Skeletal muscle tissue (tissue), 4 donors: ENCODE measurements around the gene IRAG1. TPM values are rescaled to one million over a fixed set of nuclear protein-coding genes. Genes with fewer than 3 reads are reported as not detected.

ENCODE experiments used
- H3K27ac ChIP-seq: one replicate; pipeline ENCODE4 v1.7.0; 2013; ENCODE audit warnings: mild to moderate bottlenecking, low read depth, low read length, inconsistent platforms
- H3K27me3 ChIP-seq, 3 donors: one replicate each; pipeline ENCODE4 v1.7.0; 2013; ENCODE audit warnings: low read length in 3 of 3; ENCODE audit not compliant: control insufficient read depth in 3 of 3, insufficient read depth in 3 of 3
- H3K36me3 ChIP-seq, 3 donors: one replicate each; pipeline ENCODE4 v1.7.0; 2013; ENCODE audit warnings: low read length in 3 of 3; ENCODE audit not compliant: control insufficient read depth in 3 of 3, insufficient read depth in 3 of 3
- H3K4me1 ChIP-seq, 3 donors: one replicate each; pipeline ENCODE4 v1.7.0; 2013; ENCODE audit warnings: low read length in 3 of 3, mild to moderate bottlenecking in 3 of 3; ENCODE audit not compliant: control insufficient read depth in 3 of 3, insufficient read depth in 3 of 3
- H3K4me3 ChIP-seq, 3 donors: one replicate each; pipeline ENCODE4 v1.7.0; 2013; ENCODE audit warnings: low read length in 3 of 3
- H3K9ac ChIP-seq, 3 donors: one replicate each; pipeline ENCODE4 v1.7.0; 2013; ENCODE audit warnings: low read length in 3 of 3, mild to moderate bottlenecking in 3 of 3, moderate library complexity in 2 of 3, low read depth in 1 of 3
- H3K9me3 ChIP-seq, 3 donors: one replicate each; pipeline ENCODE4 v1.7.0; 2013; ENCODE audit warnings: low read length in 3 of 3; ENCODE audit not compliant: control insufficient read depth in 3 of 3
- total RNA-seq: library from RNA; depleted of rRNA; stranded (reverse); fragments of >200 nt; gene quantifications from one replicate; pipeline ENCODE4 v1.2.3, GENCODE V29; 2014
- donor health status: Osteomylitis.

IRAG1 gene
- total RNA-seq, 1 donor from 2014 or later = 2.6 TPM

DNA sequence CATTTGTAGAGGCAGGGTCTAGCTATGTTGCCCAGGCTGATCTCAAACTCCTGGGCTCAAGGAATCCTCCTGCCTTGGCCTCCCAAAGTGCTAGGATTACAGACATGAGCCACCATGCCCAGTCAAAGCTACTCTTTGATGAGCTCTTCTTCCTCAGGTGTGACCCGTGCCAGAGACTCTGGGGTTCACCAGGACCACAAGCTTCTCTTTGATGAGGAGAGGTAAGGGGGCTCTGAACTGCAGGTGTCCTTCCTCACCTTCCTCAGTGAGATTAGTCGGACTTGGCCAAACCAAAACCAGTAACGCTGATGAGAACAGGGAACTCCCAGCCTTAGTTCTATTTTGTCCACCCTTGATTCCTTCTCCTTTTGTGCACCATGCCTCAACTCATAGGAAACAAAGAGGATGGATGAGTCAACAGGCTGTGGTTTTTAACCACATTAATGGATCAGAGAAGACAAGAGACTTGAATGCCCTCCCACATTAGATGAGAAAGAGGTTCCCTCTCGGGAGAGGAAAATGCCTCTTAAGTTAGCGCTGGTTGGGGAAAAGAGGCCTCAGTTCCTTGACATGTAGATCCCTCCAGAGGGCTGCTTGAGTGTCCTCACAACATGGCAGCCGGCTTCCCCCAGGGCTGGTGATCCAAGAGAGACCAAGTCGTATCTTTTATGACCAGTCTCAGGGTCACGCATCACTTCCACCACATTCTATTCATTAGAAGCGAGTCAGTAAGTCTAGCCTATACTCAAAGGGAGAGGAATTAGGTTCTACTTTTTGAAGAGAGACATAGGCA lies 31.8 kb upstream of the IRAG1 start:
- H3K9ac ChIP-seq = no peak overlapping the region
- H3K27me3 ChIP-seq = peaks cover 0 to 3% (median 0%) of the 10 kb centered on the region in 3 donors
- no peaks in the 10 kb centered on the region for H3K4me1 ChIP-seq
- H3K27ac ChIP-seq = no peak overlapping the region
- no peak overlapping the region for H3K4me3 ChIP-seq
- H3K9me3 ChIP-seq = no peaks in the 10 kb centered on the region
- no peaks in the 10 kb centered on the region for H3K36me3 ChIP-seq

DNA sequence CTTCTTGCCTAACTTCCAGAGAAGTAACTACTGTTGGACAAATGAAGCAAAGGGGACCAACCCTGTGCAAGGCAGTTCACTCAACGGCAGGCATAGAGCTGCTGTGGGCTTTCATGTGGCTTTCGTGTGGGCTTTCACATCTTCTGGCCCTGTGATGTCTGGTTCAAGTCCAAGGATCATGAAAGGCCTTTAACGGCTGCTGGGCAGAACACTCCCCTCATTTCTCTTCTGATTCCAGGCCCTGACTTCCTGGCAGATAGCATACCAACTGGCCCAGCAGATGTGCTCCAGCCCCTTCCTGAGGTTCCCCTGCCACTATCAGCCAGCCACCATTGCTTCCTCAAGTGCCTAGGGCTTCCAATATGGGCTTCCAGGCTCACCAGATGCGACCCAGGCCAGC lies 28.8 kb upstream of the IRAG1 start:
- H3K9ac ChIP-seq = no peak overlapping the region
- no peak overlapping the region for H3K27ac ChIP-seq
- H3K4me1 ChIP-seq = no peaks in the 10 kb centered on the region
- H3K27me3 ChIP-seq = peaks cover 0 to 3% (median 0%) of the 10 kb centered on the region in 3 donors
- H3K4me3 ChIP-seq = no peak overlapping the region
- H3K36me3 ChIP-seq = no peaks in the 10 kb centered on the region
- H3K9me3 ChIP-seq = no peaks in the 10 kb centered on the region

DNA sequence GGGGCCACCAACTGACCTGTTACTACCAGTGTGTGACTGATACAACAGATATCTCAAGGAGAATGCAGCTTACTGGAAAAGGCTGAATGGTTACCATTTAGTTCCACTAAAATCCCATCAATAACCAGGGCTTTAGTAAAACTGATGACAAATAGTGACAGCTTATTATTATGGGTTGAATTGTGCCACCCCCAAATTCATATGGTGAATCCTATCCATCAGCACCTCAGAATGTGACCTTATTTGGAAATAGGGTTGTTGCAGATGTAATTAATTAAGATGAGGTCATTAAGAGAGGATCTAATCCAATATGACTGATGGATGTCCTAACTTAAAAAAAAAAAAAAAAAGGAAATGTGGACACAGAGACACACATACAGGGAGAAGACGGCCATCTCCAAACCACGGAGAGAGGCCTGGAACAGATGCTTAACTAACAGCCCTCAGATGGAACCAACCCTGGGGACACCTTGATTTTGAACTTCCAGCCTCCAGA lies 27.4 kb upstream of the IRAG1 start:
- Histone ChIP-seq H3K4me1 (no peaks in the 10 kb centered on the region), H3K9ac (no peak overlapping the region), H3K27ac (no peak overlapping the region), H3K36me3 (no peaks in the 10 kb centered on the region), H3K4me3 (no peak overlapping the region), H3K27me3 (peaks cover 0 to 3% (median 0%) of the 10 kb centered on the region in 3 donors), H3K9me3 (no peaks in the 10 kb centered on the region)

DNA sequence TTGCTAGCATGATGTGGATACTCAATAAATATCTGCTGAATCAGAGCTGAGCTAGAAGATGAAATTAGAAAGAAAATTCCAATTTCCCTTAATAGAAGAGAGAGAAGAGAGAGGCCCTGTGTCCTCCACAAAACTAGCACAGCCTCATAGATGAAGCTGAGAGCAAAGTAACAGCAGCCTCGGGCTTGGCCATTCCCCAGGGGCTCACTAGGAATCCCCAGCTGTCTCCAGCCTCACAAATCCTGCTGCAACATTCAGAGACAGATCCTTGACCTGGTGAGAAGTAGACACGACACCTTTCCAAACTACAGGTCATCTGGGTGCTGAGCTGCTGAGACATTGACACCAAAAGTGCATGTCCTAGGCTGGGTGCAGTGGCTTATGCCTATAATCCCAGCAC lies 26.1 kb upstream of the IRAG1 start:
- Histone ChIP-seq H3K9me3 (no peaks in the 10 kb centered on the region), H3K4me1 (no peaks in the 10 kb centered on the region), H3K4me3 (no peak overlapping the region), H3K27me3 (peaks cover 0 to 3% (median 0%) of the 10 kb centered on the region in 3 donors), H3K9ac (no peak overlapping the region), H3K36me3 (no peaks in the 10 kb centered on the region), H3K27ac (no peak overlapping the region)

DNA sequence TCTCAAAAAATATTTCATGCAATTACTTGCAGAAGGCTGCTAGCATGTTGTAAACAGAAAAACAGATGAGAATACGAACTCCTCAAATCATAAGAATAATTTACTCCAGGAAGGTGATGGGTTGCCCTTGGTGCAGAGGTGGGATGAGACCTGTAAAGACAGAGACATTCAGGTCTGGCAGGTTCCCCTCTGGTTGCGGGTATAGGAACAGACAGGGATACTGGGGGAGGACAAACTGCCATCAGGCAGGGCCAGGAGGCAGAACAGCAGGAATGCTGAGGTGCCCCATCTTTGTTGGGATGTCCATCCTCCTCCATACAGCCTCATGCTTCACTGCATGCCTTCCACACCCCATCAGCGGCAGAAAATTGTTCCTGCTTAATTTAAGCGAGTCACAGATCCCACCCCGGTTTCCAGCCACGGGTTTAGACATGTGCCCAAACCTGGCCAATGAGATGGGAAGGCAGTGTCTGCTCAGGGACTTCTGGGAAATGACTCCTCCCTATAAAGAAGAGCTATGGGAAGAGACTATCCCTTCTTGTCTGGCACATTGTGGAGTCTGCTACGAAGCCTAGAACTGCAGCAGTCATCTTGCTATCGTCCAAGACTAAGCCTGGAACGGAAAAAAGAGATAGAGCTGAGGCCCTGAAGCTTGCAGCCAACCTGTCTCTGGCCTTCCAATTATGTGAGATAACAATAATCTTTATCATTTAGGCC lies 23.1 kb upstream of the IRAG1 start:
- Histone ChIP-seq H3K36me3 (no peaks in the 10 kb centered on the region), H3K27ac (no peak overlapping the region), H3K27me3 (peaks cover 0 to under 1% (median 0%) of the 10 kb centered on the region in 3 donors), H3K4me3 (no peak overlapping the region), H3K9ac (no peak overlapping the region), H3K4me1 (no peaks in the 10 kb centered on the region), H3K9me3 (no peaks in the 10 kb centered on the region)

DNA sequence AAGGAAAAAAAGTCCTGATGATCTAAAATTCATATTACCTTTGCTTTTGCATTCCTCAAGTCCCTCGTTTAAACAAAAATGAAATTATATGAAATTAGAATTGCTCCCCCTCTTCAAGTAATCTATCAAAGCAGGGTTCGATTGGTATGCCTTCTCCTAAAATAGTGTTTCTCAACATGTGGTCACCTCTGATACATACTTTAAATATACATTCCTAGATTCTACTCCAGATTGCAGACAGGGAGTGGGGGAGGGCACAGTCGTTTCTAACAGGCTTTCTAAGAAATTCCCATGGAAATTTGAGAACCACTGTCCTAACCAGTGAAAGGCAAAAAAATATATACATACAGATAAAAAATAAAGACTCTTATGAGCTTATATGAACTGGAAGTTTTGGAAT lies 22.6 kb upstream of the IRAG1 start:
- H3K36me3 ChIP-seq = no peaks in the 10 kb centered on the region
- H3K9ac ChIP-seq = no peak overlapping the region
- H3K9me3 ChIP-seq = no peaks in the 10 kb centered on the region
- no peaks in the 10 kb centered on the region for H3K27me3 ChIP-seq
- no peaks in the 10 kb centered on the region for H3K4me1 ChIP-seq
- H3K4me3 ChIP-seq = no peak overlapping the region
- H3K27ac ChIP-seq = no peak overlapping the region

DNA sequence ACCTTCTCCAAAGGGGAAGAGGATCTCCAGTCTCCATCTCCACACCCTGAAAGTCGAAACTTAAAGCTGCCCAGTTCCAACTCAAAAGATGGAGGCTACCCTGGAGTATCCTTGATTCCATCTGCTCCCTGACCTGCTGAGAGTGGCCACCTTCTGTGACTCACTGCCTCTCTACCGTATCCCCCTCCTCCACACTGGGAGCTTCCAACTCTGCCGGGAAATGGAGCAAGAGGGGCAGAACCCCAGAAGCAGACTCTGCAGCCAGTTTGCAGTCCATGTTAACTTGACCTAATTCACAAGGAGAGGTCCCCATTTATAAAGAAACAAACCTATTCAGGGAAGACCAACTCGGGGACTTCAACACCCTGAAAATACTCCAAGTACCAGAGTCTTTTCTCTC lies 22.0 kb upstream of the IRAG1 start:
- Histone ChIP-seq H3K9ac (no peak overlapping the region), H3K27me3 (no peaks in the 10 kb centered on the region), H3K4me1 (no peaks in the 10 kb centered on the region), H3K36me3 (no peaks in the 10 kb centered on the region), H3K4me3 (no peak overlapping the region), H3K9me3 (no peaks in the 10 kb centered on the region), H3K27ac (no peak overlapping the region)

DNA sequence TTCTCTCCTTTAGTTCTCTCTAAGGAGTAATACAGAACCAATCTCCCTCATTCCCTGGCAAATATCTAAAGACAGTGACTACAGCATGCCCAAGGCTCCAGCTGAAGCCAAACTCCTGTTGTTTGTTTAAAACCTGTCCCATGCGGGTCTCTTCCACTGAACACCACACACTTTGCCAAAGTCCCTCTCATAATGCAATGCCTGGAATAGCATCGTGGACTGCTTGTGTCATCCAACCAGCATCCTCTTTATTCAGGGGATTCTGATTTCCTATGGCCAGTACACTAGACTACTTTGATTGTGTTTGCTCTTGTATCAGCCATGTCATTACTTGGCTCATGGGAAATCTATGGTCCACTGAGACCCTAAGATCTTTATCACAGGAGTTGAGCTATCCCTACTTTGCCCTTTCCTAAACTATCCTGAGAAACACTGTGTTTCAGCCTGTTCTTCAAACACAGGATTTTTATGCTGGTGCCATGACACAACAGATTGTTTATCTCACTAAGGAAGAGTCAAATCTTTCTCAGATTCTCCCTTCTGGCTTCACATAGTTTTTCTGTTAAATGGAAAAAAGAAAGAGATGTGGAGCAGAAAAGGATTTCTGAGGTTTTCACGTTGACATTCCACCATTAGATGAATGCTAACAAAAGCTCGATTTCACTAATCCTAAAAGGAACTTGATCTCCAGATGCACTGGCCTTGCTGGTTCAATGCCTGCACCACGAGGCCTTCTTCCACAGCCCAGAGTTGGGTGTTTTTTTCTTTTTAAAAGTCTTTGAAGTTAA lies 15.9 kb upstream of the IRAG1 start:
- Histone ChIP-seq H3K27me3 (no peaks in the 10 kb centered on the region), H3K27ac (no peak overlapping the region), H3K4me1 (no peaks in the 10 kb centered on the region), H3K4me3 (no peak overlapping the region), H3K36me3 (no peaks in the 10 kb centered on the region), H3K9ac (no peak overlapping the region), H3K9me3 (no peaks in the 10 kb centered on the region)

DNA sequence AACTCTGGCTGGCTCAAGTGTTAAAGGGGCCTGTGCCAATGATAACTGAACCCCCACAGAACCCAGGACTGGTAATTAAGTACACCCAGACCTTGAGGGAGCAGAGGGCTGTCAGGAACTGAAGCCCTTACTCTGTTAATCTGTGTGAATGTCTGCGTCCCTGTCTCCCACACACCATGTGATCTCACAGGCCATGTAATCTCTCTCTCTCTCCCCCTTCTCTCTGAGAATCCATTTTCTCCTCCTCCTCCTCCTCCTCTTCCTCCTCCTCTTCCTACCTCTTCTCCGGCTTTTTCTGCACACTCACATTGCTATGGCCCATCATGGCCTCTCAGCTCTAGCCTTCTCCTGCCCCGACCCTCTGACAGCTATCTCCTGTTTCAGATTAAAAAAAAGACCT lies 14.6 kb upstream of the IRAG1 start:
- Histone ChIP-seq H3K4me3 (no peak overlapping the region), H3K27ac (no peak overlapping the region), H3K27me3 (no peaks in the 10 kb centered on the region), H3K36me3 (no peaks in the 10 kb centered on the region), H3K4me1 (no peaks in the 10 kb centered on the region), H3K9me3 (no peaks in the 10 kb centered on the region), H3K9ac (no peak overlapping the region)
